MM.1S (cell line): ENCODE results near the gene GPATCH8.
"Not testable (repeated sequence)": the region's sequence is repeated elsewhere in the genome, so short reads cannot be mapped to it uniquely, and the experiment has no call there.

Experiments used
- DNase-seq: peaks from one replicate; pipeline ENCODE4 v3.0.0-alpha.2; 2015
- H2AFZ ChIP-seq: fragments of 300-600 bp; sonication (generic); 2 replicates; pipeline ENCODE4 v1.6.0; 2016; ENCODE audit warnings: antibody characterized with exemption, low read length
- H3F3A ChIP-seq: fragments of 300-600 bp; sonication (generic); 2 replicates; pipeline ENCODE4 v1.6.1; 2016; ENCODE audit warnings: mild to moderate bottlenecking, antibody characterized with exemption, low read length, moderate library complexity, mixed read lengths; ENCODE audit not compliant: insufficient read depth
- H3K27ac ChIP-seq: fragments of 300-600 bp; sonication (generic); 2 replicates; pipeline ENCODE4 v1.5.1; 2016; ENCODE audit warnings: mild to moderate bottlenecking, low read length
- H3K27me3 ChIP-seq: fragments of 300-600 bp; sonication (generic); replicated peaks from 2 replicates; pipeline ENCODE4 v1.6.0; 2016; ENCODE audit warnings: low read length; ENCODE audit not compliant: insufficient read depth
- H3K36me3 ChIP-seq: fragments of 300-600 bp; sonication (generic); replicated peaks from 2 replicates; pipeline ENCODE4 v1.6.1; 2016; ENCODE audit warnings: mild to moderate bottlenecking, low read length, mixed read lengths; ENCODE audit not compliant: insufficient read depth
- H3K4me1 ChIP-seq: fragments of 300-600 bp; sonication (generic); 2 replicates; pipeline ENCODE4 v1.6.1; 2016; ENCODE audit warnings: low read length, mixed read lengths
- H3K4me2 ChIP-seq: fragments of 300-600 bp; sonication (generic); 2 replicates; pipeline ENCODE4 v1.6.0; 2016; ENCODE audit warnings: low read depth, low read length
- H3K4me3 ChIP-seq: fragments of 300-600 bp; sonication (generic); 2 replicates; pipeline ENCODE4 v1.5.1; 2016; ENCODE audit warnings: low read length, mixed read lengths
- H3K79me2 ChIP-seq: fragments of 300-600 bp; sonication (generic); 2 replicates; pipeline ENCODE4 v1.6.1; 2016; ENCODE audit warnings: mixed run types, low read length, mixed read lengths
- H3K9ac ChIP-seq: fragments of 300-600 bp; sonication (generic); 2 replicates; pipeline ENCODE4 v1.6.1; 2016; ENCODE audit warnings: low read length, mixed read lengths
- H3K9me2 ChIP-seq: fragments of 300-600 bp; sonication (generic); replicated peaks from 2 replicates; pipeline ENCODE4 v1.6.1; 2016; ENCODE audit warnings: mild to moderate bottlenecking, low read length, mixed read lengths; ENCODE audit not compliant: insufficient read depth
- H3K9me3 ChIP-seq: fragments of 300-600 bp; sonication (generic); replicated peaks from 2 replicates; pipeline ENCODE4 v1.6.1; 2016; ENCODE audit warnings: mild to moderate bottlenecking, low read length, mixed read lengths; ENCODE audit not compliant: insufficient read depth
- H4K20me1 ChIP-seq: fragments of 300-600 bp; sonication (generic); 2 replicates; pipeline ENCODE4 v1.6.1; 2016; ENCODE audit warnings: mild to moderate bottlenecking, low read length, moderate library complexity, mixed read lengths; ENCODE audit not compliant: insufficient read depth
- CTCF ChIP-seq: fragments of 300-600 bp; sonication (generic); IDR thresholded peaks from 2 replicates; pipeline ENCODE4 v1.5.1; 2016; ENCODE audit warnings: antibody characterized with exemption, low read length, mixed read lengths
- EZH2 ChIP-seq: fragments of 300-600 bp; sonication (generic); optimal IDR thresholded peaks from 2 replicates; pipeline ENCODE3; 2017; ENCODE audit warnings: low read depth, mild to moderate bottlenecking, antibody characterized with exemption, low read length, mixed read lengths
- EZH2phosphoT487 ChIP-seq: fragments of 300-600 bp; sonication (generic); IDR thresholded peaks from 2 replicates; pipeline ENCODE4 v1.6.1; 2018; ENCODE audit warnings: antibody characterized with exemption, low read length

The GPATCH8 gene

GRCh38 chr17:44397479-44398440 lies 105.4 kb downstream of the GPATCH8 start:
- TF ChIP-seq EZH2phosphoT487: no peak
- no peak for TF ChIP-seq CTCF
- TF ChIP-seq EZH2: no peak
- Histone ChIP-seq H3K4me3 (no peak overlapping the region), H3K9ac (no peak overlapping the region), H4K20me1 (no peaks in the 10 kb centered on the region; the same call in 1 of the 2 replicates), H3K36me3 (peaks cover 4% of the 10 kb centered on the region; the same call in 1 of the 2 replicates), H3K9me2 (no peaks in the 10 kb centered on the region), H3K9me3 (no peaks in the 10 kb centered on the region), H3K27me3 (no peaks in the 10 kb centered on the region), H3K79me2 (no peaks in the 10 kb centered on the region), H3F3A (peaks cover 2% of the 10 kb centered on the region; the same call in 1 of the 2 replicates), H3K27ac (no peak overlapping the region), H3K4me2 (no peak overlapping the region), H2AFZ (no peak overlapping the region), H3K4me1 (peaks cover 6% of the 10 kb centered on the region)
- no peak for DNase-seq

- H3K36me3 ChIP-seq: peaks cover 4% of the 10 kb centered on the region; the same call in 1 of the 2 replicates
- H3K4me3 ChIP-seq: no peak overlapping the region
- no peak for DNase-seq
Observed at GRCh38 chr17:44396946-44397345, 106.3 kb downstream of the GPATCH8 start.

GRCh38 chr17:44394833-44395232 lies 108.4 kb downstream of the GPATCH8 start:
- no peak overlapping the region for H2AFZ ChIP-seq
- no peak overlapping the region for H3K4me3 ChIP-seq
- H4K20me1 ChIP-seq: no peaks in the 10 kb centered on the region
- H3K27ac ChIP-seq: no peak overlapping the region
- no peaks in the 10 kb centered on the region for H3K9me3 ChIP-seq
- H3K79me2 ChIP-seq: no peaks in the 10 kb centered on the region
- no peak overlapping the region for H3K9ac ChIP-seq
- no peaks in the 10 kb centered on the region for H3K4me1 ChIP-seq
- H3K27me3 ChIP-seq: no peaks in the 10 kb centered on the region
- H3K4me2 ChIP-seq: no peak overlapping the region
- TF ChIP-seq CTCF: no peak
- no peaks in the 10 kb centered on the region for H3F3A ChIP-seq
- peaks cover 4% of the 10 kb centered on the region; the same call in 1 of the 2 replicates for H3K36me3 ChIP-seq
- H3K9me2 ChIP-seq: no peaks in the 10 kb centered on the region
- DNase-seq: no peak

More at GRCh38 chr17:44396946-44397345, 106.3 kb downstream of the GPATCH8 start:
- Histone ChIP-seq H3K27me3 (no peaks in the 10 kb centered on the region), H3K27ac (no peak overlapping the region), H4K20me1 (no peaks in the 10 kb centered on the region; the same call in 1 of the 2 replicates), H3K4me2 (no peak overlapping the region), H3K9ac (no peak overlapping the region), H3K79me2 (no peaks in the 10 kb centered on the region), H3K9me2 (no peaks in the 10 kb centered on the region), H2AFZ (no peak overlapping the region), H3K4me1 (no peaks in the 10 kb centered on the region), H3K9me3 (no peaks in the 10 kb centered on the region), H3F3A (no peaks in the 10 kb centered on the region)
- no peak for TF ChIP-seq EZH2
- no peak for TF ChIP-seq EZH2phosphoT487
- no peak for TF ChIP-seq CTCF

- not testable (repeated sequence) for H3K9me3 ChIP-seq, H3K4me2 ChIP-seq, H2AFZ ChIP-seq, DNase-seq, H3K27ac ChIP-seq, H3K79me2 ChIP-seq, H3K4me1 ChIP-seq, H3K27me3 ChIP-seq, H3F3A ChIP-seq, H3K9me2 ChIP-seq, H3K36me3 ChIP-seq, H3K4me3 ChIP-seq, H3K9ac ChIP-seq, H4K20me1 ChIP-seq
Observed at GRCh38 chr17:44394112-44394511, 109.1 kb downstream of the GPATCH8 start.
